Gastrocnemius medialis (tissue), 4 donors: ENCODE results near the gene OSBPL2. TPM values are rescaled to one million over a fixed set of nuclear protein-coding genes. Genes with fewer than 3 reads are reported as not detected.

Source experiments
- ATAC-seq, 2 donors: fragments of 150-250 bp; one replicate each; pipeline ENCODE4 v1.9.1; 2016
- DNase-seq, 2 donors: peaks; one replicate each; pipeline ENCODE4 v3.0.0-alpha.2; 2019
- H3K27ac ChIP-seq, 4 donors: fragments of 200-600 bp; sonication (generic); 1 replicate in 1 of 4; 2 replicates in 3 of 4; pipeline ENCODE4 v1.5.1; 2016 to 2018; ENCODE audit warnings: mild to moderate bottlenecking in 2 of 4, moderate library complexity in 1 of 4
- H3K27me3 ChIP-seq, 3 donors: fragments of 200-600 bp; sonication (generic) in 2 of 3; 1 replicate in 1 of 3; 2 replicates in 2 of 3; pipeline versions ENCODE4 v1.5.1 to v1.6.0; 2016 to 2019; ENCODE audit warnings: mild to moderate bottlenecking in 1 of 3, moderate library complexity in 1 of 3
- H3K36me3 ChIP-seq, 2 donors: fragments of 200-600 bp; sonication (generic) in 1 of 2; one replicate each; pipeline ENCODE4 v1.5.1; 2017 to 2018
- H3K4me1 ChIP-seq, 2 donors: fragments of 200-600 bp; sonication (generic) in 1 of 2; one replicate each; pipeline ENCODE4 v1.5.1; 2016 to 2017; ENCODE audit warnings: mild to moderate bottlenecking in 2 of 2
- H3K4me3 ChIP-seq, 4 donors: fragments of 200-600 bp; sonication (generic) in 3 of 4; 1 replicate in 1 of 4; 2 replicates in 3 of 4; pipeline ENCODE4 v1.5.1; 2016 to 2019; ENCODE audit warnings: mild to moderate bottlenecking in 2 of 4
- H3K9me3 ChIP-seq, 3 donors: fragments of 200-600 bp; sonication (generic) in 2 of 3; 1 replicate in 1 of 3; 2 replicates in 2 of 3; pipeline ENCODE4 v1.5.1; 2016 to 2019
- CTCF ChIP-seq, 5 experiments: fragments of 450-650 bp in 3 of 5; fragments of 200-600 bp in 2 of 5; sonication (generic) in 2 of 5; IDR thresholded peaks in 4 of 5; conservative IDR thresholded peaks in 1 of 5; 1 replicate in 4 of 5; 2 replicates in 1 of 5; pipeline ENCODE4 v1.5.1; 2016 to 2019; ENCODE audit warnings: antibody characterized with exemption in 5 of 5, mild to moderate bottlenecking in 3 of 5, moderate library complexity in 3 of 5
- POLR2A ChIP-seq, 2 donors: fragments of 450-650 bp; IDR thresholded peaks; one replicate each; pipeline ENCODE4 v1.6.1; 2017; ENCODE audit warnings: antibody characterized with exemption in 2 of 2, mild to moderate bottlenecking in 2 of 2, moderate library complexity in 2 of 2
- in situ Hi-C, 4 donors: fragments of 200-750 bp; cut with MboI; loops; one replicate each; pipeline versions ENCODE4 v1.15.0 to v1.8.0; 2017; ENCODE audit warnings: low sequenced_read_pairs in 4 of 4
- intact Hi-C: fragments of 100-400 bp; cut with DNase I; formaldehyde crosslinking; loops from one replicate; pipeline ENCODE4 v1.15.1; 2023; ENCODE audit warnings: low total_unique reads
- total RNA-seq, 4 donors: library from RNA; depleted of rRNA; stranded (reverse); fragments of >200 nt; gene quantifications; one replicate each; pipeline versions ENCODE4 v1.1.0 to v1.2.3, GENCODE V29; 2016

OSBPL2 gene
- total RNA-seq, 4 donors from 2014 or later, result 15.8 to 26.4 (median 19.6) TPM

- DNase-seq (no peak), ATAC-seq (no peak)
- Histone ChIP-seq H3K27me3 (no peaks in the 10 kb centered on the region), H3K4me1 (peaks cover 0 to 9% of the 10 kb centered on the region in 2 donors), H3K36me3 (peaks cover 0 to 79% of the 10 kb centered on the region in 2 donors), H3K9me3 (no peaks in the 10 kb centered on the region), H3K4me3 (no peak overlapping the region), H3K27ac (no peak overlapping the region)
- intact Hi-C loops, result no loop called here
- in situ Hi-C loops, result loop anchor here in 1 of 4 donors (25.0 kb wide), 1 partner anchor 98 kb away; the partner anchor contains the start of gene RPS21
- TF ChIP-seq CTCF (IDR thresholded peaks at IDR 0.05 in 4 of 5, conservative IDR thresholded peaks at IDR 0.05 in 1 of 5), result no peak
- TF ChIP-seq POLR2A (IDR thresholded peaks at IDR 0.05), result no peak
Measured at GRCh38 chr20:62289131-62289530, 50.8 kb downstream of the OSBPL2 start.

- no peaks in the 10 kb centered on the region for H3K9me3 ChIP-seq
- H3K4me1 ChIP-seq, result peaks cover 0 to 5% of the 10 kb centered on the region in 2 donors
- H3K27ac ChIP-seq, result no peak overlapping the region
- no peaks in the 10 kb centered on the region for H3K27me3 ChIP-seq
- intact Hi-C loops, result no loop called here
- in situ Hi-C loops, result loop anchor here in 3 of 4 donors (5.0 to 25.0 kb wide), 3 partner anchors 92 to 97 kb away; partner anchors contain the start of gene RPS21 (in 2 of the 3)
- DNase-seq (no peak), ATAC-seq (no peak)
- H3K4me3 ChIP-seq, result no peak overlapping the region
- TF ChIP-seq POLR2A (IDR thresholded peaks at IDR 0.05), result no peak
- TF ChIP-seq CTCF (IDR thresholded peaks at IDR 0.05 in 4 of 5, conservative IDR thresholded peaks at IDR 0.05 in 1 of 5), result no peak
- peaks cover 0 to 82% of the 10 kb centered on the region in 2 donors for H3K36me3 ChIP-seq
Measured at GRCh38 chr20:62289898-62290297, 51.6 kb downstream of the OSBPL2 start.

DNA sequence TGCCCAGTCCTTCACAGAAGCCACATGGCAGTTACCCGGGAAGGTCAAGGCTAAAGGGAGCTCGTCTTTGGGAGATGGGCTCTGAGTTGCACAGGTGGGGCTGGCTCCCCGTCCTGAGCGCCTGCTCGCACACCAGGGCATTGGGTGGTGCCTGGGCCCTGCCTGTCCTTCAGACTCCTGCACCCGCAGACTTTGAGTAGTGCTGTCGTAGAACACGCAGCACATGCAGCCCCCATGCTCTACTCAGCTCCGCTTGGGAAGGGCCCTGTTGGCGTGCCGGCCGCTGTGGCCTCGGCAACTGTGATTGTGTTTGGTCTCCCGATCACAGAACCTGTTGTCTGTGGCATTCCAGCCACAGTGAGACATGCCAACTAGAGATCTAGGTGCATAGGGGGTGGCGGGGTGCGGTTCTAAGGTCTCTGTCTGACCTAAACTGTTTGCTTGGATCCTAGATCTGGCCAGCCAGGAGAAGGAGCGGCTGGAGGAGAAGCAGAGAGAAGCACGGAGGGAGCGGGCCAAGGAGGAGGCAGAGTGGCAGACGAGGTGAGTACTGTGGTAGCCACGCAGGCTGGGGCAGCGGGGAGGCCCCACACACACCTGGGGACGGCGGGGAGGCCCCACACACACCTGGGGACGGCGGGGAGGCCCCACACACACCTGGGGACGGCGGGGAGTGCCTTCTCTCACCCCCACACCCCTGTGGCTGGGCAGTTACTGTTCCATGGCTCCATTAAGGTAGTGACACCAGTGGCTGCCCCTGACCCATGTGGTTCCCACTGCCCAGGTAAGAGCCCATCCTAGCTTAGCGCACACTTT is 53.1 kb downstream of the OSBPL2 start:
- no peak overlapping the region for H3K27ac ChIP-seq
- intact Hi-C loops (no loop called here), in situ Hi-C loops (loop anchor here in 3 of 4 donors (5.0 to 25.0 kb wide), 3 partner anchors 91 to 96 kb away; partner anchors contain the start of gene RPS21 (in 2 of the 3))

GRCh38 chr20:62292108-62292507 is 53.8 kb downstream of the OSBPL2 start:
- no peaks in the 10 kb centered on the region for H3K9me3 ChIP-seq
- H3K4me3 ChIP-seq, result no peak overlapping the region
- H3K27ac ChIP-seq, result no peak overlapping the region
- intact Hi-C loops (no loop called here), in situ Hi-C loops (loop anchor here in 3 of 4 donors (5.0 to 25.0 kb wide), 3 partner anchors 90 to 95 kb away; partner anchors contain the start of gene RPS21 (in 2 of the 3))
- DNase-seq, result no peak
- H3K36me3 ChIP-seq, result peaks cover 0 to 82% of the 10 kb centered on the region in 2 donors
- H3K27me3 ChIP-seq, result no peaks in the 10 kb centered on the region
- ATAC-seq, result no peak
- H3K4me1 ChIP-seq, result no peaks in the 10 kb centered on the region
- no peak for TF ChIP-seq POLR2A (IDR thresholded peaks at IDR 0.05)
- no peak for TF ChIP-seq CTCF (IDR thresholded peaks at IDR 0.05 in 4 of 5, conservative IDR thresholded peaks at IDR 0.05 in 1 of 5)

More for the DNA sequence above, 53.1 kb downstream of the OSBPL2 start:
- Histone ChIP-seq H3K4me3 (no peak overlapping the region), H3K4me1 (no peaks in the 10 kb centered on the region), H3K27me3 (no peaks in the 10 kb centered on the region), H3K9me3 (no peaks in the 10 kb centered on the region), H3K36me3 (peaks cover 0 to 82% of the 10 kb centered on the region in 2 donors)
- no peak for ATAC-seq
- no peak for DNase-seq
- TF ChIP-seq CTCF (IDR thresholded peaks at IDR 0.05 in 4 of 5, conservative IDR thresholded peaks at IDR 0.05 in 1 of 5) (no peak), POLR2A (IDR thresholded peaks at IDR 0.05) (no peak)
